NCI-H226 (cell line): ENCODE measurements around the gene MED17.

Experiments
- DNase-seq: peaks from one replicate; pipeline ENCODE4 v3.0.0-alpha.2; 2015

MED17 gene

DNA sequence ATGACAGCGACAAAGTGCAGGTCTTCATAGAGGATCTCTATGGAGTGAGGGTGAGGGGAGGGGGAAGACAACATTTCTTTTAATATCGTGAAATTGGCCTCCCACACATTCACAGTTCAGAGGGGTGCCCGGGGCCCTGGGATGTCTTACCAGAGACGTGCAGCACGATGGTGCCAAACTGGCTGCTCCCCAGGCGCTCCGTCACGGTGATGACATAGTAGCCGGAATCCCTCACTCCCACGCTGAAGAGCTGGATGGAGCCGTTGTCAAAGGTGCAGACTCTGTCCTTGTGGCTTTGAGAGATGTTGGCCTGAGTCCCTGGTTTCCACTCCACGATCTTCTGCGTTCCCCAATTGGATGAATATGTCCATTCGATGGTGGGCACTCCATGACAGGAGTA, 36.8 kb downstream of the MED17 start:
- DNase-seq, result no peak

DNA sequence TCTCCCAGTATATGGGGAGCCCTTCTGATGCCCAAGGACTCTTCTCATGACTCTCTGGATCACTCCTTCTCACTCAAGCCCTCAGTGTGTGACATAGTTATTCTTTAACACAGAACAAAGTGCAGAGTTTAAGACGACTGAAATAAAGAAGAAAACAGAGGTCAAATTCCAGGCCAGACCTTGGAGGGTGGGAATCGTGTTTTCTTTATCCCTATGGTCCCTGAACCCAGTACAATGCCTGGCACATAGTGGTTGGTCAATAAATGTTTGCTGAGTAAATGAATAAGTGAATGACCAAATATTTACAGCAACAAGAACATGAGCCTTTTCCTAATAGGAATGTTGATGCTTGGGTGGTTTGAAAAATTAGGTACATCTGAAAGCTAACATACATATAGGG, 37.5 kb downstream of the MED17 start:
- DNase-seq, result no peak

DNA sequence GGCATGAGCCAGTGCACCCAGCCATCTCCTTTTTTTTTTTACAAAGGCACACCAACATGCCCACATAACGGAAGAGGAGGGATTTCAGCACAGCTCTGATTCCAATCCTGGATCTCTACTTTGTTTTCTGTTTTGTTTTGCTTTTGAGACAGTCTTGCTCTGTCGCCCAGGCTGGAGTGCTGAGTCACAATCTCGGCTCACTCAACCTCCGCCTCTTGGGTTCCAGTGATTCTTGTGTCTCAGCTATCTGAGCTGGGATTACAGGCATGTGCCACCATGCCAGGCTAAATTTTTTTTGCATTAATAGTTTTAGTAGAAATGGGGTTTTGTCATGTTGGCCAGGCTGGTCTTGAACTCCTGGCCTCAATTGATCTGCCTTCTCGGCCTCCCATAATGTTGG, 38.3 kb downstream of the MED17 start:
- no peak for DNase-seq

DNA sequence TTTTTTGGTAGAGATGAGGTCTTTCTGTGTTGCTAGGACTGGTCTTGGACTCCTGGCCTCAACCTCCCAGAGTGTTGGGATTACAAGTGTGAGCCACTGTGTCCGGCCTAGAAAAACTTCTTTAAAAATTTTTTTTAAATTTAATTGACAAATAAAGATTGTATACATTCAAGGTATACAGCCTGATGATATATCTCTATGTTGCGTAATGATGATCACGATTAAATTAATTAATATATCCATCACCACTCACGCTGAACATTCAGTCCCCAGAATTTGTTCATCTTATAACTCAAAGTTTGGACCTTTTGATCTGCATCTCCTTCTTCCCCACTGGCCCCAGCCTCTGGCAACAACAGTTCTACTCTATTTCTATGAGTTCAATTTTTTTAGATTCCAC, 39.1 kb downstream of the MED17 start:
- no peak for DNase-seq

DNA sequence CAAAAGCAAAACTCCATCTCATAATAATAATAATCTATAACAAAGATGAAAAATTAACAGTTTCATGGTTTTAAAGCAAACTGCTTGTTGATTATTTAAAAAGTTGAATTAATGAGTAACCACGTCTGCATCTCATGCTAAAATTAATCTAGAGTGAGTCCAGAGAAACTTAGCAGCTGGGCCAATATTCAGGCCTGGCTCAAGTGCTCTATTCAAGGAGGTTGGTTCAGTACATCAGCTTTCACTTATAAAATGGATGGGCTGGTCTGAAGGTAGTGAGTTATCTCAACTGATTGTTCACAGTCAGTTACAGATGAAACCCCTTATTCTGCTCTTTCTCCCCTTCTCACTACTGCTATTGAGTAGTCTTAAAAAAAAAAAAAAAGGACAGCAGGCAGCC, 43.3 kb downstream of the MED17 start:
- no peak for DNase-seq

DNA sequence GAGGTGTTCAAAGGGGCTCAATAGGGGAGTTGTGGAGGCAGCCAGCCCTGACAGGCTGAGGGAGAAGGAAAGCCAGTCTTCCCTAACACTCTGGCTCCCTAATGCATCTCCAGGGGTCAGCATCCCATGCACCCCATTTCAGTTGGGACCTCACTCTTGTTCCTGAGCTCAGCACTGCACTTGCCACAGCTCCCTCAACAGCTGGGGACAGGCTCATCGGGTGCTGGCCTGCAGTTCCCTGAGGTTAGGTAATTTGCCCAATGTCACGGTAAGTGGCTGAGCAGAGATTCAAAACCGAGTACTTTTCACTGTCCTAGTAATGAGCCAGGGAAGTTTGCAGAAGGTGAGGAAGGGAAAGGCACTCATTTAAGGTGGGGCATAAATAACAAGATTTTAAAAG, 45.5 kb downstream of the MED17 start:
- no peak for DNase-seq

DNA sequence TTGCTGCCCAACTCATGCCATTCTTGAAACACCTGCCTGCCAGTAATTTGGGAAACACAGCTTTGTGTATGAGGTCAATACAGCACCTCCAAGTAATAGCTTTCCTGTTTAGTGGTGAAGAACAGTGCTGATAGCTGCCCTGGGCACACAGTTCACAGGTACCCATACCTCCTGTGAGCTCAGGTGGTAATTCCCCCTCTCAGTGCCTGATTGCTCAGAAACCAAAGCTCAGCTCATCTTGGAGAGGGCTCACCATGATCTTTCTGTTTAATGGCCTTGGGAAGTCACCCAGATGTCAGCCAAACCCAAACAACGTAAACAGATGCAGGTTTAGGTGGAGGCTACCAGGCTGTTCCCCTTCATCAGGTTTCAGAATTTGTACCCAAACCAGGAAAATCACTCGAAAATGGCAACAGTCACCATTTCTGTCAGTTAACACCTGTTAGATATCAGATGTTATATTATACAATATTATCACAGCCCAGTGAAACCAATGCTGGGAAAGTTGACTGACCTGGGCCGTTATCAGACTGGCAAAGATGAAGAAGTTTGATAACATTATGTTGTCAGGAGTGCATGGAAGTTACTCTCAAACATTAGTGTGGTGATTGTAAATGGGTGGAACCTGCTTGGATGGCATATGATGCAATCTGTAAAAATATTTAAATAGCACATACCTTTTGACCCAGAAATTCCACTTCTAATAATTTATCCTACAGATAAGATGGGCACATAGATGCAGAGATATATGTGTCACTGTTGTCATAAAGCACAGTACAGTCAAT, 47.5 kb downstream of the MED17 start:
- DNase-seq, result no peak

DNA sequence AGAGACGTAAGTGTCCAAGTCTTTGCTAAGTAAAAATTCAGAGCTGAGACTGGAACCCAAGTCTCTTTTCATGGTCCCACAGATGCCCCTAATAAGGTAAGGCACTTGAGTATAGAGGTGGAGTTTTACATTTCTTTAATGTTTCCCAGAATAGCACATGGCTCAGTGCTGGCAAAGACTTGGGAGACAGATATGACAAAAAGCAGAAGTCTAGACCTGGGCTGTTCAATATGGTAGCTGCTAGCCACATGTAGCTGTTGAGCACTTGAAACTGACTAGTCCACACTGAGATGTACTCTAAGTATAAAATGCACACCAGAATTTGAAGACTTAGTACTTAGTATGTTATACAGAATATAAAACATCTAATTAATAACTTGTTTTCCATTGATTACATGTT, 48.7 kb downstream of the MED17 start:
- DNase-seq, result no peak

DNA sequence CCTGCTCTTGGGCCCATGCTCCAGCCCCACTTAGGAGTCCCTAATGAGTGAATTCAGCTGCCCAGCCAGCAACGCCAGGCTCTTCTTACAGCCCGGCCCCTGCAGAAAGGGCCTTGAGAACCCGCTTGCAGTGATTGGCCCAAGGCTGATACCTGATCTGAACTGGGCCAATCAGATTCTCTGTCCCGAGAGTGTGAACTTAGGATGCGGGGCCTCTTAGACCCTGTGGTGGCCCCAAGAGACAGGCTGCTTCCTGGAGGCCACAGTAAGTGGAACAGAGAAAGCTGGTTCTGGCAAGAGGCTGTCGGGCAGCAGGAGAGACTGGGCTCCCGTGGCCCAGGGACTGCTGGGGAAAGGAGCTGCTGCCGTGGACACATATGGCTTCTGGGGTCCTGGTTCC, 54.9 kb downstream of the MED17 start:
- DNase-seq, result no peak

DNA sequence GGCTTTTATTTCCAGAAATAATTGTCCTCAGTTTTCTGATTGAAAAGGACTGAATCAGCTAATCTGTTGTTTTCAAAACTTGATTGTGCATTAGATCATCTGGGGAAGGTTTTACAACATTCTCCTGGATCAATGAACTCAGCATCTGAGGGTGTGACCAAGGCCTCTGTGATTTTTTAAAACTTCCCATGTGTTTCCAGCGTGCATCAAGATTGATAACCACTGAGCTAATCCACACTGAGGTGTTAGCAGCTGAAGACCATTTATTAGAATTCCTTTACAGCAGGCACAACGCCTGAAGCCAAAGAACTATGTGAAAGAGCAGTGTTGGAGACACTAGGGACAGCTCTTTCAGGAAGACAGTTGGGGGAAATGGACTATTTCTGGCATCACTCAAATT, 56.1 kb downstream of the MED17 start:
- DNase-seq, result no peak

DNA sequence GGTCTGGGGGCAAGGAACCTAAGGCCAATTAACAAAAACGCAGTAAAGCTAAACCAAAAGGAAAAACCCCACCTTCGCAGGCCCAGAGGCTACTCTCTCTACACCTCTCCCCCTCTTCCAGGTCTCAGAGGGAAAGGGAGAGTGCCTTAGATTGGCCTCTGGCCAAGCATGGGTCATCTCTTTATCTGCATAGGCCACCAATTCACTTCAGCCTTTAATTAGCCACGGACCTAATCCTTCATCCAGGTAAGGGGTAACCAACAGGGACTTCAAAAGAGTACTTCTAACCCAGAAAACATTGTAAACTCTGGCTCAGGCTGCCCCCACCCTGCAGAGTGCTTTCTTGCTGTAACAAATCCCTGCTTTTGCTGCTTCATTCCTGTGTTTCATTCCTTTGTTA, 56.9 kb downstream of the MED17 start:
- no peak for DNase-seq

DNA sequence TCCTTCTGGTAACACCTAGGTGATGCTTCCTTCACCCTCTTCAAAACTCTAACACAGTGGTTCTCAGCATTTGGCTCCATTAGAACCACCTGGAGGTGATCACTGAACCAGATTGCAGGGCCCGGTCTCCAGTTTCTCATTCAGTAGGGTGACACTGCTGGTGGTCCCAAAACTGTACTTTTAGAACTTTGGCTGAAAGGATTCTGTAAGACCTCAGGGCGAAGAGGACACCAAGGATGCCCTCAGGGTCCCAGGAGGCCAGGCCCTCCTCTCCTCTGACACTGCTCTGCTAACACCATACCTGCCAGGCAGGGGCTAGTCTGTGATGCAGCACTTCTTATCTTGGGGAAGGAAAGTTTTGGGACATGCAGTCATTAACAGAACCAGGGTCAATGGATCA, 57.4 kb downstream of the MED17 start:
- DNase-seq, result no peak

DNA sequence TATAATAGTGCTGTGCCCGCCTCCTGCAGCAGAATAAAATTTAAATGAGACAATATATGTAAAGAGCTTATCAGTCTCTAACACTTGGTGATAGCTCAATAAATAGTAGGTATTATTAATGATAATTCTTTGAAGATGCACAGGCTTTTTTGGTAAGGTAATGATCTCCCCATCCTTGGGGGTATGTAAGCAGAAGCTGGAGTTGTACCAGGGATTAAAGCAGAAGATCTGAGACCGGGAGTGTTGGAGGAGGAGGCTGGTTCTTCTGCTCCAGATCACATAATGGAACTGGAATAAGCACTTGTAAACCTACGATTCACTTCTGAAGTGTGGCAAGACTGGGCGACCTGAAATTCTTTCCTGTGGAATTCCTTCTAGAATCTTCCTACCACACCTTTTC, 58.0 kb downstream of the MED17 start:
- DNase-seq, result no peak

DNA sequence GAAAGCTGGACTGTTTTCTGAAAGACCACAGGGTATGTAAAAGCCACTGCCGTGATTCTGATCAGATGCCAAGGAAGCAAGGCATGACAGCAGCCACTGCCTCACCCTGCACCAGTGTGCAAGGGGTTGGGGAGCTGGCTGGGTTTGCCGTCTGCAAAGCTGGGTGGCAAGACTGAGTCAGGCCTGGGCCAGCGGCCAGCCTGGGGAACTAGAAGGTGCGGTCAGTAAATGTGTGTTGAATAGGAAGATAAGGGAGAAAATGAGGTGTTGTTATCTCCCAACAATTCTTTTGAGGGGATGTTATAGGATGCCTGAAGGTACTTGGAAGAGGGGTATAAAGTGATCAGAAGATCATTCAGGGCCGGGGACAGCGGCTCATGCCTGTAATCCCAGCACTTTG, 58.4 kb downstream of the MED17 start:
- DNase-seq, result peak; percentile 99

DNA sequence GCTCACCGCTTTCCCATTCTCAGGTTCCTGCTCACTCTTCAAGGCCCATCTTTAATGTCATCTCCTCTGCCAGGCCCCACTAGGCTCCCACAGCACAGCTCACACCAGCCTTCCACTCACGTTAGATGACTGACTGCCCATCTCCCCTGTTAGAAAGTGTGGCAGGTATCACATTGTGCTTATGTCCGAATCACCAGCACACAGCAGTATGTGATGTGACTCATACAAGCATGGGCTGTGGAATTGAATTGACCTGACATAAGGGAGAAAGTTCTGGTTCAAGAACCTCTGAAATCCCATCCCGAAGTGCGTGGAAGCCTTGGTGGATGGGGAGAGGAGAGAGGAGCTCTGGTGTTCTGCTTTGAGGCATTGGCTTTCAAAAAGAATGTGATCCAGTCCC, 59.8 kb downstream of the MED17 start:
- peak; percentile 39 for DNase-seq

DNA sequence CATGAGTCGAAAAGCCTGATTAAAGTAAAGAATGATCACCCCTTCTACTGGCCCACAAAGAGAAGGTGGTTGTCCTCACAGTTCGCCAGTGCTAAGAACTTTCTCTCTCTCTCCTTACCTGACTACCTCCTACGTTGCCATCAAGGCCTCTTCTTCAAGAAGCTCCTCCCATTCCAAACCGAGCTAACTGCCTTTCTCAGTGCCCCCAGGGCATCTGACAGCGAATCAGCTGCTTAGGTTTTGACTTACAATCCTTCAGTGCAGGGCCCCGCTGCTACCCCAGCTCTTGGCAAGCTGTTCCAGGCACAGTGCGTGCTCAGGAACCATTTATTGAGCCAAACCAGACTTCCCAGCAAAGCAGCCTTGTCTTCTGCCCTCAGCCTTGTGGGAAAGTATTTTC, 60.5 kb downstream of the MED17 start:
- DNase-seq, result peak; percentile 7

DNA sequence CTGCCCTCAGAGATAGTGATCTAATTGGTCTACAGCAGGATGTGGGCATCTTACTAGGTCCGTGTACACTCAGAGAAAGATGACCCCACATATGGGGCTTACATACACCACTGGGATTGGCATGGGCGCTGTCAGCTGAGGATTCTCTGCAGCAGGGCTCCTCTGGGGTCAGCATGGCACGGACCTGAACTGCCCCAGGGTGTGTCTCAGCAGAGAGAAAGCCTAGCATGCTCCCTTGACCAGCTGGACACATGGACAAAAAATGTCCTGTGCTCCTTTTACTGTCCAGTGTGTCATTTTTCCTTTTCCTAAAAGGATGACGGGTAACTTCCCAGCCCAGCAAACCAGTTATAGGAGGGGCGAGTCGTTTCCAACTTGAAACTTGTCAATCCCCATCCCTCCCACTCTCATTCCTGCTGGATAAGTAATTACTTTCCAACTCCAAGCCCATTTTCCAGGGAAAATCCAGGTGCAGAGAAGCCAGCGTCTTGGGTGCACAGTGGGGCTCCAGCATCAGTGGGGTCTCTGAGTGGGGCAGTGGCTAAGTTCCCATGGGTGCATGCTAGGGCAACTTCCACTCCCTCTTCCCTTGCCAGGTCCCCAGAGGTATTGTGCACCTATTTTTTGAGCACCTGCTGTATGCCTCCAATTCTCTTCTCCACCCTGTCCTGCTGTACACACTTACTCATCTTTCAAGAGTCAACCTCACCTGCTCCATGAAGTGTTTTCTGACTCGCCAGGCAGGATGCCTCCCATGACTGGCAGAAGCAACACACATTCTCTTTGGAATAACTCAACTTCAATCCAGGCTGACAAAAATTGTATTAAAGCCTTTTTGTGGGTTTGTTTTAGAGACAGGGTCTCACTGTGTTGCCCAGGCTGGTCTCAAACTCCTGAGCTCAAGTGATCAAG, 61.4 kb downstream of the MED17 start:
- DNase-seq, result peak; percentile 52

DNA sequence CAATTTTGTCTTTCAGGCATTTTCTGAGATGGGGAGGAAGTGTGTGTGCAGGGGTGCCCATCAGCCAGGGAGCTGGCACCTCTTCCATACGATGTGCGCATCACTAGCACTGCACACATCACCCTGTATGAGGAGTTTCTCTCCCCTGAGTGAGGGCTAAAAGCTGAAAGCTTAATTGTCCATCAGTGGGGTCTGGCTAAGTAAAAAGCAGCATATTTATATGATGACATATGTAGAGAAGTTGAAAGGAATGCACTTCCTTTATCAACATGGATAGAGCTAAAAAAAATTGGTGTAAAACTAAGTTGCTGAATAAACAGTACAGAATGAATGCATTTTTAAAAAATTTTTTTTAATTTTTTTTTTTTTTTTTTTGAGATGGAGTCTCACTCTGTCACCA, 62.3 kb downstream of the MED17 start:
- DNase-seq, result peak; percentile 63

DNA sequence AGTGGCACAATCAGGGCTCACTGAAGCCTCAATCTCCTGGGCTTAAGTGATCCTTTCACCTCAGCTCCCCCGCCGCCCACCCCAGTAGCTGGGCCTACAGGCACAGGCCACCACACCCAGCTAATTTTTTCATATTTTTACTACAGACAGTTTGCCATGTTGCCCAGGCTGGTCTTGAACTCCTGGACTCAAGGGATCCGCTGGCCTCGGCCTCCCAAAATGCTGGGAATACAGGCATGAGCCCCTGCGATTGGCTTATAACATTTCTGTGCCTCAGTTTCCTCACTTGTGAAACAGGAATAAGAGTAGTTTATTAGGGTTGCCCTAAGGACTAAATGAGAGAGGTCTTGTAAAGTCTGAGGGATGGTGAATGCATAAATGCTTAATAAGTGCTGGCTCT, 65.1 kb downstream of the MED17 start:
- DNase-seq, result no peak

DNA sequence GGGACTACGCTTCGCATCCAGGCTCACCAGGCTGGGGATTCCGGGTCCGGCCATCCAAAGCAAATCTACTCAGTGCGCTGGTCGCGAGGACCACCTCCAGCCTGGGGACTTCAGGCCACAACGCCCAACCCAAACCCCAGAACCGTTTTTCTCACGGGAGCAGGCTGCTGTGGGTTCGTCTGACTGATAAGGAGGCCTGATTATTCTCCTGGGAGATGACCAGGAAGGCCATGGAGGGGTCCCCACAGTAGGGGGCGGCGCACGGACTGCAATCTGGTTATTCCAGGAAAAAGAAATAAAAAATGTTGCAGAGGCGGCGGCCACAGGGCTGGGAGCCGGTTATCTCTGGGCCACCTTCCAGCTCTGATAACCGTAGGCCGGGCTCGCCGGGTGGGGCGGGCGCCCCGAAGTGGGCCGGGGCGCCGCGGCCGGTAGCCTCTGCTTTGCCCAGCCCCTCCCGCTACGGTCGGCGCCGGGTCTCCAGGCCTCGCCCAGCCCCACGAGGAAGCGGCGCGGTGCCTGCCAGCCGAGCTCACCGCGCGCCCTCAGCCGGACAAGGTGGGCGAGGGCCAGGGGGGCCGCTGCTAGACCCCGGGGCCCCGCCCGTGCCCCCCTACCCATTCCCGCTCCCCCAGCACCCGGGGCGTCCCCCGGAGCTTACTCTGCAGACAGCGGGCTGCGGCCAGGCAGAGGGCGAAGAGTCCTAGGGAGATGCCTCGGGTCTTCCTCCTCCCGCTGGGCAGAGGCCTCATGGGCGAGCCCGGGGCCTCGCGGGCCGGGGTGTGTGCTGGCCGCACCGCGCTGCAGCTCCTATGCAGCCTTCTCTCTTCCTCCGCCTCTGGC, 65.9 kb downstream of the MED17 start:
- peak; percentile 19 for DNase-seq

DNA sequence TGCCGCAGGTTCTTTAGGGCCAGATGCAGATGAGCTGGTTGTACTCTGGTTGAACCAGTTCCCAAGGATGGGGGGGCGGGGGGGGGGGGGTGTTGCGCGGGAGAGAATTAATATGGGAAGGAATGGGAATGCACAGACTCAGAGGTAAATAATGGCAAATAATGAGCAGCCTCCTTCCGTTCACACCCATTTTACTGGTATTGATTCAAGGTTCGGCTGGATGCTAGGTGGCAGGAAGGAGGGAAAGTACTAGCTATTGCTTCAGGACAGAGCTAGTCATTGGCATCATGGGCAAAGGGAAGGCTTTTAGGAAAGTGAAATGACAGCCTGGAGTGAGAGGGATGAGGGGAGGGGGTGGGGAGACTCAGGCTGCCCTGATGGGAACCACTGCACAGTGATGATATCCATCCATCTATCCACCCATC, 66.5 kb downstream of the MED17 start, which contains the start of gene VSTM5:
TSS of gene VSTM5 (minus strand) at position 25 of the 425 bp plus-strand sequence. CDS start 116 bp downstream, outside the sequence.
- no peak for DNase-seq

DNA sequence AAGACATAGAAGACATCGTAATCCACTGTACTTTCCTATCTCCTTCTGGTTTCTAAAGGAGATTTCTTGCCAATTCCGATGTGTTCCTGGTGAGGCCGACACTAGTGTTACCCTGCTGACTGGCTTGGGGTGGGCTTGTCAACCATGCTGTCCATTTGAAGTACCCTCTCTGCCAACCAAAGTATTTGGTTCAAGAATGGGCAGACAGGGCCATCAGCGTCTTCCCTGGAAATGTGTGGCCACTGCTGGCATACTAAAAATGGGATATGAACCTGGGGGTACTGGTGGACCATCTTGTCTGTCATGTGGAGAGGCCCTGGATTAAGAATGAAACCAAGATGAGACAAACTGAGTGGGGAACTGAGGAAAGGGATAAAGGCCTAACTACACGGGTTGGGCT, 68.2 kb downstream of the MED17 start:
- no peak for DNase-seq
